SU-DHL-6 (cell line): ENCODE results near the gene GREB1L.
"Not testable (repeated sequence)": the region's sequence is repeated elsewhere in the genome, so short reads cannot be mapped to it uniquely, and the experiment has no call there.

Source experiments
- H2AFZ ChIP-seq: fragments of 200-600 bp; sonication (generic); 2 replicates; pipeline ENCODE4 v1.6.1; 2014; ENCODE audit warnings: low read depth, mild to moderate bottlenecking, moderate library complexity, mixed read lengths, antibody characterized with exemption, low read length; ENCODE audit not compliant: severe bottlenecking
- H3F3A ChIP-seq: fragments of 200-600 bp; shearing (Covaris generic); 2 replicates; pipeline ENCODE4 v1.6.0; 2016; ENCODE audit warnings: antibody characterized with exemption, mild to moderate bottlenecking; ENCODE audit not compliant: insufficient read depth
- H3K27ac ChIP-seq: fragments of 200-600 bp; sonication (generic); 2 replicates; pipeline ENCODE4 v1.5.1; 2016; ENCODE audit warnings: low read depth, mild to moderate bottlenecking, low read length, moderate library complexity, mixed read lengths
- H3K27me3 ChIP-seq: fragments of 200-600 bp; sonication (generic), shearing (Covaris generic); 2 replicates; pipeline ENCODE4 v1.6.0; 2014; ENCODE audit warnings: mild to moderate bottlenecking, low read length
- H3K36me3 ChIP-seq: fragments of 200-600 bp; sonication (generic); 2 replicates; pipeline ENCODE4 v1.6.1; 2014; ENCODE audit warnings: mild to moderate bottlenecking, low read length, mixed read lengths
- H3K4me2 ChIP-seq: fragments of 300-600, 200-600 bp; shearing (Covaris generic), sonication (generic); 2 replicates; pipeline ENCODE4 v1.6.0; 2014; ENCODE audit warnings: low read length, low read depth, mild to moderate bottlenecking; ENCODE audit not compliant: poor library complexity, severe bottlenecking
- H3K4me3 ChIP-seq: fragments of 200-600 bp; sonication (generic); 2 replicates; pipeline ENCODE4 v1.5.1; 2014; ENCODE audit warnings: antibody characterized with exemption, low read length, mild to moderate bottlenecking, mixed read lengths; ENCODE audit not compliant: insufficient read depth, poor library complexity, severe bottlenecking
- H3K79me2 ChIP-seq: fragments of 200-600 bp; sonication (generic); 2 replicates; pipeline ENCODE4 v1.6.1; 2014; ENCODE audit warnings: mild to moderate bottlenecking, low read length, moderate library complexity; ENCODE audit not compliant: insufficient read depth
- H3K9ac ChIP-seq: fragments of 200-600 bp; sonication (generic); 2 replicates; pipeline ENCODE4 v1.7.0; 2014; ENCODE audit warnings: mild to moderate bottlenecking, low read length
- H3K9me2 ChIP-seq: fragments of 200-600 bp; sonication (generic); replicated peaks from 2 replicates; pipeline ENCODE4 v1.6.1; 2014; ENCODE audit warnings: low read length; ENCODE audit not compliant: insufficient read depth
- H3K9me3 ChIP-seq: fragments of 200-600 bp; sonication (generic); 2 replicates; pipeline ENCODE4 v1.6.1; 2014; ENCODE audit warnings: low read length, mixed read lengths; ENCODE audit not compliant: insufficient read depth
- H4K20me1 ChIP-seq: fragments of 200-600 bp; sonication (generic); 2 replicates; pipeline ENCODE4 v1.6.1; 2014; ENCODE audit warnings: low read depth, mild to moderate bottlenecking, antibody characterized with exemption, low read length, moderate library complexity, mixed read lengths
- CTCF ChIP-seq: fragments of 200-600 bp; sonication (generic); IDR thresholded peaks from one replicate; pipeline ENCODE4 v1.5.1; 2017; ENCODE audit warnings: antibody characterized with exemption, mild to moderate bottlenecking, low read length, moderate library complexity; ENCODE audit not compliant: insufficient read depth, poor library complexity, severe bottlenecking
- EZH2phosphoT487 ChIP-seq: fragments of 200-600 bp; sonication (generic), shearing (Covaris generic); conservative IDR thresholded peaks from 2 replicates; pipeline ENCODE4 v1.6.1; 2018; ENCODE audit warnings: mild to moderate bottlenecking, antibody characterized with exemption, low read length, moderate library complexity, mixed read lengths

The GREB1L gene

GRCh38 chr18:21314724-21315123, 72.7 kb downstream of the GREB1L start:
- H3K4me2 ChIP-seq, result no peak overlapping the region

GRCh38 chr18:21315126-21315525, 73.1 kb downstream of the GREB1L start:
- not testable (repeated sequence) for H3K4me2 ChIP-seq, H3F3A ChIP-seq

More at GRCh38 chr18:21314724-21315123, 72.7 kb downstream of the GREB1L start:
- H3K4me3 ChIP-seq, result no peak overlapping the region
- no peak overlapping the region for H3K9ac ChIP-seq
- H3K27me3 ChIP-seq, result no peaks in the 10 kb centered on the region
- H2AFZ ChIP-seq, result no peak overlapping the region
- no peak overlapping the region for H3K27ac ChIP-seq
- TF ChIP-seq EZH2phosphoT487, result no peak
- H4K20me1 ChIP-seq, result no peaks in the 10 kb centered on the region
- H3K36me3 ChIP-seq, result no peaks in the 10 kb centered on the region
- H3F3A ChIP-seq, result no peaks in the 10 kb centered on the region
- H3K79me2 ChIP-seq, result no peaks in the 10 kb centered on the region
- H3K9me2 ChIP-seq, result no peaks in the 10 kb centered on the region
- no peaks in the 10 kb centered on the region for H3K9me3 ChIP-seq

GRCh38 chr18:21315741-21316197, 73.7 kb downstream of the GREB1L start:
- Histone ChIP-seq H3K79me2 (no peaks in the 10 kb centered on the region), H3K27ac (no peak overlapping the region), H3K9ac (no peak overlapping the region), H3K9me2 (no peaks in the 10 kb centered on the region), H3K4me3 (no peak overlapping the region), H2AFZ (no peak overlapping the region), H4K20me1 (no peaks in the 10 kb centered on the region), H3K27me3 (no peaks in the 10 kb centered on the region), H3K9me3 (no peaks in the 10 kb centered on the region), H3K4me2 (no peak overlapping the region), H3F3A (no peaks in the 10 kb centered on the region), H3K36me3 (no peaks in the 10 kb centered on the region)
- no peak for TF ChIP-seq EZH2phosphoT487
- TF ChIP-seq CTCF, result no peak

More at GRCh38 chr18:21315126-21315525, 73.1 kb downstream of the GREB1L start:
- H3K9ac ChIP-seq, H3K79me2 ChIP-seq, H3K27ac ChIP-seq, H3K9me3 ChIP-seq, H3K36me3 ChIP-seq, H4K20me1 ChIP-seq, H3K9me2 ChIP-seq, H2AFZ ChIP-seq, H3K27me3 ChIP-seq, H3K4me3 ChIP-seq: not testable (repeated sequence)

- Histone ChIP-seq H2AFZ (no peak overlapping the region), H3K4me2 (no peak overlapping the region), H3K9ac (no peak overlapping the region), H3K36me3 (no peaks in the 10 kb centered on the region), H3K4me3 (no peak overlapping the region), H4K20me1 (no peaks in the 10 kb centered on the region), H3F3A (no peaks in the 10 kb centered on the region), H3K27ac (no peak overlapping the region), H3K9me2 (no peaks in the 10 kb centered on the region), H3K9me3 (no peaks in the 10 kb centered on the region), H3K27me3 (no peaks in the 10 kb centered on the region), H3K79me2 (no peaks in the 10 kb centered on the region)
- TF ChIP-seq EZH2phosphoT487, result no peak
These were observed 74.3 kb downstream of the GREB1L start for GRCh38 chr18:21316296-21316695.

GRCh38 chr18:21321711-21322110, 79.7 kb downstream of the GREB1L start:
- no peaks in the 10 kb centered on the region for H3K9me3 ChIP-seq
- no peaks in the 10 kb centered on the region for H3K79me2 ChIP-seq
- no peaks in the 10 kb centered on the region for H3F3A ChIP-seq
- no peak overlapping the region for H3K9ac ChIP-seq
- no peaks in the 10 kb centered on the region for H4K20me1 ChIP-seq
- H2AFZ ChIP-seq, result no peak overlapping the region
- H3K36me3 ChIP-seq, result no peaks in the 10 kb centered on the region
- H3K4me2 ChIP-seq, result no peak overlapping the region
- H3K27ac ChIP-seq, result no peak overlapping the region
- H3K9me2 ChIP-seq, result no peaks in the 10 kb centered on the region
- no peak overlapping the region for H3K4me3 ChIP-seq
- TF ChIP-seq EZH2phosphoT487 (no peak), CTCF (no peak)
- H3K27me3 ChIP-seq, result peaks cover 3% of the 10 kb centered on the region; the same call in 1 of the 2 replicates
